Esophagus squamous epithelium (tissue), 4 donors: ENCODE data around the gene AK2.

ENCODE experiments used
- POLR2A ChIP-seq, 4 donors: fragments of 450-650 bp; IDR thresholded peaks; one replicate each; pipeline ENCODE4 v1.6.1; 2017; ENCODE audit warnings: antibody characterized with exemption in 4 of 4, mild to moderate bottlenecking in 4 of 4, moderate library complexity in 3 of 4
- TF ChIP-seq, protein P1 (sequence below), 6 experiments: fragments of 450-650 bp in 4 of 6; fragments of 200-600 bp in 2 of 6; sonication (generic) in 2 of 6; IDR thresholded peaks; one replicate each; pipeline ENCODE4 v1.5.1; 2016 to 2019; ENCODE audit warnings: antibody characterized with exemption in 6 of 6, mild to moderate bottlenecking in 4 of 6, moderate library complexity in 4 of 6

DNA sequence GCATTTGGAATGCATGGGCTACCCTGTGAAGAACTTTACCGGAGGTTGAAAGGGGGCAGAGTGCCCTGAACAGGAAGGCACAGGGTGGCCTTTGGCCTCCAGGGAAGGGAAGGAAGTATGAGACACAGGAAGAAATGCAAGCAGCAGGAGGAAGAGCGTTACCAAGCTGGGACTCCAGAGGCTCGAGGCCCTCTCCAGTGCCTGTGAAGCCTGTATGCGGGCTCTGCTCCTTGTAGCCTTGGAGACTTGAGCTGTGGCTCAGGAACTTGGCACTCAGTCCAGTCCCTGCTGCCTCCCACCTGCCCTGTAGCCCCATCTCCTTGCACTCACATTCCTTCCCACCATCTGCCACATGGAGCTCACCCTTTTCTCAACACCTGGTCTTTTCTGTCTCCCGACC is 38.6 kb downstream of the AK2 start:
- TF ChIP-seq, protein P1, sequence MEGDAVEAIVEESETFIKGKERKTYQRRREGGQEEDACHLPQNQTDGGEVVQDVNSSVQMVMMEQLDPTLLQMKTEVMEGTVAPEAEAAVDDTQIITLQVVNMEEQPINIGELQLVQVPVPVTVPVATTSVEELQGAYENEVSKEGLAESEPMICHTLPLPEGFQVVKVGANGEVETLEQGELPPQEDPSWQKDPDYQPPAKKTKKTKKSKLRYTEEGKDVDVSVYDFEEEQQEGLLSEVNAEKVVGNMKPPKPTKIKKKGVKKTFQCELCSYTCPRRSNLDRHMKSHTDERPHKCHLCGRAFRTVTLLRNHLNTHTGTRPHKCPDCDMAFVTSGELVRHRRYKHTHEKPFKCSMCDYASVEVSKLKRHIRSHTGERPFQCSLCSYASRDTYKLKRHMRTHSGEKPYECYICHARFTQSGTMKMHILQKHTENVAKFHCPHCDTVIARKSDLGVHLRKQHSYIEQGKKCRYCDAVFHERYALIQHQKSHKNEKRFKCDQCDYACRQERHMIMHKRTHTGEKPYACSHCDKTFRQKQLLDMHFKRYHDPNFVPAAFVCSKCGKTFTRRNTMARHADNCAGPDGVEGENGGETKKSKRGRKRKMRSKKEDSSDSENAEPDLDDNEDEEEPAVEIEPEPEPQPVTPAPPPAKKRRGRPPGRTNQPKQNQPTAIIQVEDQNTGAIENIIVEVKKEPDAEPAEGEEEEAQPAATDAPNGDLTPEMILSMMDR (IDR thresholded peaks at IDR 0.05): no peak
- TF ChIP-seq POLR2A (IDR thresholded peaks at IDR 0.05): no peak
